ENCODE data around the gene MCTP2.

GRCh38 chr15:94372821-94373220 lies 141.5 kb downstream of the MCTP2 start:
- TF ChIP-seq POLR2A (IDR thresholded peaks at IDR 0.05): no peak
- TF ChIP-seq POLR2AphosphoS5 (IDR thresholded peaks at IDR 0.05): no peak

Measured in spleen (tissue), 3 donors.